GM10847 (cell line): Measurements from ENCODE around the gene EXOSC3.

Experiments
- POLR2A ChIP-seq: IDR thresholded peaks from 2 replicates; pipeline ENCODE4 v1.6.1; 2011; ENCODE audit not compliant: insufficient read length; ENCODE audit errors: extremely low read depth

EXOSC3 gene

GRCh38 chr9:37788332-37788731 lies 3.5 kb upstream of the EXOSC3 start:
- no peak for TF ChIP-seq POLR2A

DNA sequence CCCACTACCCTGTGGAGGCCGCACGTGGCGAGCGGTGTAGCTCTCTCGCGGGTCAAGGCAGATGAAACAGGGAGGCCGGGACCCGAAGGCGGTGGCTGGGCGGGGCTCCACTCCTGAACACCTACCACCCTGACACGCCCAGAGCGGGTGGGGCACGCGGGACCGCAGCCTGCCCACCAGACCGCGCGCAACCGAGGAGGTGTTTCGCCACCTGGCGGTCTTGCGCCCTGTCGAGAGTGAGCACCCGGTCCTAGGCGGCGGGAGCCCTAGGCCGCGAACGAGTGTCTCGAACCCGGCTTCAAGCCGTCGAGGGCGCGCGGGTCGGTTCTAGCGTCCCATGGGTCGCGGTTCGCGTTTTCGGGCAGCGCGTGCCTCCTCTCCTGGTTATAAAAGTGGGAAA lies 2.2 kb upstream of the EXOSC3 start:
- TF ChIP-seq POLR2A = no peak

- TF ChIP-seq POLR2A = no peak
These were observed 611 bp downstream of the EXOSC3 start for GRCh38 chr9:37784291-37784615.

DNA sequence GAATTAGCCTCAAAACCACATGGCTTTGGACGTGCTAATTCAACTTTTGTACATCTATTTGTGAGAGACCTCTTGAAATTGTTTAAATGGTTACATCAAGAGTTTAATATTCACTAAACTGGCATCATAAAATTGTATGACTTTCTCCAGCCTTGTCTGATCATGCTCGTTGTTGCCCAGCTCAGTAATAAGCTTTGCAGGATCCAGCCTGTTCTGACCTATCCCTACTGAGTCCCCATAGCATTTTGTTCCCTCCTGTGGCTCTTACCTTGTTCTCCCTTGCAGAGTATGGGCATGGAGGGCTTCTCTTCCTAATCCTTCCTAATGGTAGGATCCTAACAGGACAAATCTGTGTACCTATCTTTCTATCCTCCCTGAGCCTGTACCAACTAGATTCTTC lies 6.3 kb downstream of the EXOSC3 start:
- TF ChIP-seq POLR2A = no peak

GRCh38 chr9:37776328-37776727 lies 8.5 kb downstream of the EXOSC3 start:
- no peak for TF ChIP-seq POLR2A

DNA sequence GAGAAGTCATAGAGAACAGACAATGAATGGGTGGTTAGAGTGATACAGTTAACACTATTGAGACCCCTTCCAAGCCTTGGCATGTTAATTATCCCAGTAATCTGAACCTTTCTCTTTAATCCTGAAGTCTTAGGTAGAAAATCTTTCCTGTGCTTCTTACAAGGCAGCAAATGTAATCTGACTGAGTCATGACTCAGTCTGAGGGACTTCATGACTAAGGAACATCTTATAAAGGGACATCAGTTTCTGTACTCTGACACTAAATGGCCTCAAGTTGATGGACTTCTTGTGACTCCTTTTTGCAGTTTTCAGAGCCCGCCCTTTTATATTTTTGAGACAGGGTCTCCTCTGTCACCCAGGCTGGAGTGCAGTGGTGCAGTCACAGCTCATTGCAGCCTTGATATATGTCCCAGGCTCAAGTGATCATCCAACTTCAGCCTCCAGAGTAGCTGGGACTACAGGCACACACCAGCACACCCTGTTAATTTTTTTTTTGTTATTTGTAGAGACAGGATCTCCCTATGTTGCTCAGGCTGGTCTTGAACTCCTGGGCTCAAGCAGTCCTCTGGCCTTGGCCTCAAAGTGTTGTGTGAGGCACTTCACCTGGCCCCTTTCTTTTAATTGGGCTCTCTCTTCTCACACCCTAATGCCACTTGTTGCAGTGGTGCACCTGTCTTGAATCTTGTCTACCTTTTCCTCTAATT lies 9.5 kb downstream of the EXOSC3 start:
- no peak for TF ChIP-seq POLR2A

DNA sequence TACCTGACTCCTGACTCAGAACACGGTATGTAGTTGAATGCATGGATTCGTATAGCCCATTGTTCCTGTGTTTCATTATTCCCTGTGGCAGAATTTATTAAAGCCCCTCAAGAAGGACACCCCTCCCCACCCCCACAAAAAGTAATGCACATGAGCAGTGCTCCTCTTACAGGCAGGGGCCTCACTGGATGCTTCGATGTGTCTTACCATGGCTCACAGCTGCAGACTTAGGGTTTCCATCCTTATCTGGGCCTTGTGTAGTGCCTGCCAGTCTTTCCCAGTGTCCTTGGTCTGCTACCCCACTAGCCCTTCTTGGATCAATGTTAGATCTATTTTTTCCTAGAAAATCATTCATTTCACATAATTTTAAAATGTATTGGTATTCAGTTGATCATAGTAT lies 14.9 kb downstream of the EXOSC3 start:
- TF ChIP-seq POLR2A = no peak

GRCh38 chr9:37769306-37769705 lies 15.6 kb downstream of the EXOSC3 start:
- no peak for TF ChIP-seq POLR2A

DNA sequence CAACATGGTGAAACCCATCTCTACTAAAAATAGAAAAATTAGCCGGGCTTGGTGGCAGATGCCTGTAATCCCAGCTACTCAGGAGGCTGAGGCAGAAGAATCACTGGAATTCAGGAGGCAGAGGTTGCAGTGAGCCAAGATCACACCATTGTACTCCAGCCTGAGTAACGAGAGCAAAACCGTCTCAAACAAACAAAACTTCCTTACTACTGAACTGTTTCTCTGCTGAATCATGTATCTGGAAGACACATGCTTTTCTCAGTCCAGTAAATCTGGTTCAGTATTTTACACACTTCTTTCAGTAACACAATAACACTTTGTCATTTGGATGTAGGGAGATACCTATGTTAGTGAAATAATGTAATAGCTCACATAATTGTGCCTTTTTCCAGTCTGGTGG lies 23.4 kb downstream of the EXOSC3 start:
- no peak for TF ChIP-seq POLR2A

DNA sequence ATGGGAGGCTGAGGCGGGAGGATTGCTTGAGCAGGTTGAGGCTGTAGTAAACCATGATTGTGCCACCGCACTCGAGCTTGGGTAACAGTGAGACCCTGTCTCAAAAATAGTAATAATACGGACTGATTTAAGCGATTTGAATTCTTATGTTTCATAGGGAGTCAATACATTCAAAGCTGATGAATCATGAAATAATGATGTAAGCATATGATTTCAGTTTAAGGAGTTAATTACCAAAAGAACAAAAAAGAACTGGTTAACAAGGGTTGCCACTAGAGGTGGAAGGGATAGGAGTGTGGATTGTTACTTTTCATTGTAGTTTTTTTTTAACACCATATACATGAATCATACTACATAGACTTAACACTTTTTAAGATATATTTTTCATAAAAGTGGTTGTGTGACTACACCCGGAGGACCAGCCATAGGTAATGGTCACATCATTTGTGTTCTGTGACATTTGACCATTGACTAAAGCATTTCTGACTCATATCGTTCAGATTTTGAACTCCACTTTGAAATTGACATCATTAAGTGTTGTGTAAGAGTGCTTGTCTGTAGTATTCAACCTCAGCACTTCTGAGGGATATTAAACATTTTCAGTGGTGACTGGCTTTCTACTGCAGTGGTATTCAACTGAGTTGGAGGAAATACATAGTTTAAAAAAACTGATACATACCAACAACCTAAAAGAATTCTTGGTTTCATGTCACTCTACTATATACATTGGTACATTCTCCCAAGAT lies 24.3 kb downstream of the EXOSC3 start:
- TF ChIP-seq POLR2A = no peak

- no peak for TF ChIP-seq POLR2A
These were observed 26.1 kb downstream of the EXOSC3 start for GRCh38 chr9:37758747-37759146.

GRCh38 chr9:37753489-37754190 lies 31.2 kb downstream of the EXOSC3 start, which contains the start of gene TRMT10B:
TSS of gene TRMT10B (plus strand) at chr9:37753805. CDS start at chr9:37761932, 8,127 bp downstream.
- peak; percentile 52 for TF ChIP-seq POLR2A

GRCh38 chr9:37752642-37753488 lies 32.0 kb downstream of the EXOSC3 start:
- TF ChIP-seq POLR2A = no peak

GRCh38 chr9:37751186-37751585 lies 33.7 kb downstream of the EXOSC3 start:
- TF ChIP-seq POLR2A = no peak

- TF ChIP-seq POLR2A = no peak
These were observed 35.7 kb downstream of the EXOSC3 start for GRCh38 chr9:37749129-37749528.
